ENCODE measurements around the gene EXOC6B. TPM values are rescaled to one million over a fixed set of nuclear protein-coding genes. Genes with fewer than 3 reads are reported as not detected.

Gene EXOC6B
- total RNA-seq, 1 experiment from 2014 or later = 40.1 TPM

- H3K27me3 ChIP-seq (ENCODE audit: insufficient read depth, low read length) = no peaks in the 10 kb centered on the region
These were observed 620.9 kb downstream of the EXOC6B start for GRCh38 chr2:72204786-72205503.

More at GRCh38 chr2:72204786-72205503, 620.9 kb downstream of the EXOC6B start:
- Histone ChIP-seq H4K8ac (replicated peaks; ENCODE audit: insufficient read length, low read depth, low read length) (no peak overlapping the region), H2BK5ac (ENCODE audit: insufficient read length, low read length) (no peak overlapping the region), H3K27ac (ENCODE audit: insufficient read length, low read depth, low read length) (no peak overlapping the region), H2BK12ac (ENCODE audit: insufficient read length, low read depth, low read length) (no peak overlapping the region), H3K23ac (ENCODE audit: insufficient read length, low read depth, low read length) (no peak overlapping the region), H3K9ac (ENCODE audit: extremely low read depth, insufficient read length, low read length) (no peak overlapping the region), H2BK120ac (ENCODE audit: low read depth, low read length, poor library complexity, severe bottlenecking) (no peak overlapping the region), H3K4ac (ENCODE audit: low read depth, low read length) (no peak overlapping the region), H2AFZ (ENCODE audit: low read length) (no peak overlapping the region), H3K79me2 (ENCODE audit: insufficient read depth, low read length) (no peaks in the 10 kb centered on the region), H2BK15ac (ENCODE audit: low read depth, low read length) (no peak overlapping the region), H3T11ph (ENCODE audit: low read length) (no peak overlapping the region), H4K20me1 (ENCODE audit: control insufficient read depth, insufficient read depth, insufficient read length) (no peaks in the 10 kb centered on the region), H2AK5ac (ENCODE audit: insufficient read length, low read length) (no peak overlapping the region), H3K18ac (ENCODE audit: insufficient read length, low read depth, low read length) (no peak overlapping the region), H3K9me3 (ENCODE audit: control insufficient read depth, low read depth, low read length) (no peaks in the 10 kb centered on the region), H3K56ac (ENCODE audit: insufficient read length, low read depth, low read length) (no peak overlapping the region), H3K4me1 (ENCODE audit: insufficient read depth, low read length) (no peaks in the 10 kb centered on the region), H3K4me2 (ENCODE audit: insufficient read depth, insufficient read length, low read length) (no peak overlapping the region), H3K14ac (ENCODE audit: insufficient read depth, low read length) (no peak overlapping the region), H2BK20ac (ENCODE audit: low read depth, low read length, poor library complexity, severe bottlenecking) (no peak overlapping the region), H3K79me1 (ENCODE audit: insufficient read depth, low read depth, low read length, poor library complexity, severe bottlenecking) (no peaks in the 10 kb centered on the region), H4K5ac (ENCODE audit: insufficient read length, low read depth, low read length) (no peak overlapping the region), H3K23me2 (ENCODE audit: insufficient read length, low read depth, low read length, poor library complexity, severe bottlenecking) (no peaks in the 10 kb centered on the region), H4K91ac (ENCODE audit: insufficient read length, low read depth, low read length) (no peak overlapping the region)
- TF ChIP-seq CTCF (conservative IDR thresholded peaks at IDR 0.05) = no peak
- Mint-ChIP-seq H3K36me3 (ENCODE audit: insufficient read depth in 1 of 3, low read depth in 3 of 3) (no peaks in the 10 kb centered on the region), H3K27me3 (ENCODE audit: low read depth) (no peaks in the 10 kb centered on the region), H3K9me3 (no peaks in the 10 kb centered on the region), H3K4me3 (no peak overlapping the region), H3K4me1 (peaks cover under 1 to 1% of the 10 kb centered on the region in 2 experiments), H3K27ac (peak overlapping the region in 1 of 3 experiments; percentile 47; a peak in 1 of 7 replicates)
- no CpG with 5 or more reads among the region's 3 CpGs for WGBS (ENCODE audit: extremely low coverage, insufficient read length, low lambda C conversion rate)
- DNase-seq = no peak
